Measurements from ENCODE around the gene KRTAP3-2. TPM values are rescaled to one million over a fixed set of nuclear protein-coding genes. Genes with fewer than 3 reads are reported as not detected.

The KRTAP3-2 gene
- total RNA-seq, 1 experiment from 2014 or later, result not detected

DNA sequence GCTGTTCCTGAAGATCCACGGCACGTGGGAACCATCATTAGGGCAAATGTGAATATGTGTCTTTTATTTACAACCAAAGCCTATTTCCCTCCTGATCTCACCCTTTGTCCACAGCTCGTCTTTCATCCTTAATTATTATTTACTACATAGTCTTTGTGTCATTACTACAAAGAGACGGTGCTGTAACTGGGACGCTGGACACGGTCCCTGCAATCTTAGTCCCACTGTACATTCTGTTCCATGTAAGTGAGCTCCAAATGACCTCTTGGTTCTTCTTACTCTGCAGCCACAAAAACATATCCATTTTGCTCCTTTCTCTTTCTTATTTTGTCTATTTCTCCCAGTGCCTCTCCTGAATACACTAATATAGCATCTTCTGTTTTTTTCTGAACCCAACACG, 49.5 kb downstream of the KRTAP3-2 start:
- Histone ChIP-seq H3K27ac (ENCODE audit: low read depth, low read length) (peak overlapping the region; percentile 99), H3K4me3 (replicated peaks in 1 of 2; ENCODE audit: low read depth in 1 of 2, low read length in 2 of 2) (no peak overlapping the region), H3K4me2 (ENCODE audit: low read length) (peak overlapping the region; percentile 55), H3K36me3 (ENCODE audit: control insufficient read depth in 1 of 2, insufficient read depth in 2 of 2, low read length in 2 of 2) (no peaks in the 10 kb centered on the region), H3K27me3 (ENCODE audit: insufficient read depth, low read length) (no peaks in the 10 kb centered on the region), H3K9me2 (ENCODE audit: insufficient read depth) (no peaks in the 10 kb centered on the region), H4K20me1 (ENCODE audit: insufficient read depth) (no peaks in the 10 kb centered on the region), H3K9me3 (ENCODE audit: control insufficient read depth in 1 of 2, insufficient read depth in 1 of 2, low read depth in 1 of 2, low read length in 2 of 2) (no peaks in the 10 kb centered on the region), H3K4me1 (ENCODE audit: control insufficient read depth in 1 of 2, insufficient read depth in 2 of 2, low read length in 2 of 2) (peaks cover 65 to 98% of the 10 kb centered on the region in 2 experiments), H3K9ac (ENCODE audit: low read length) (peak overlapping the region; percentile 63), H3K79me2 (ENCODE audit: insufficient read depth, low read length) (no peaks in the 10 kb centered on the region), H2AFZ (ENCODE audit: low read depth, low read length, poor library complexity, severe bottlenecking) (no peak overlapping the region)
- CTCF ChIA-PET, result no interaction called here
- ATAC-seq (no peak), DNase-seq (ENCODE audit: low read depth, low spot score) (no peak)
- intact Hi-C loops (cut with micrococcal nuclease), result no loop called here
- POLR2A ChIA-PET, result interaction anchor here (0.7 to 1.1 kb wide), 2 partner anchors 8 to 372 kb away, joined by 3 to 4 read pairs; no protein-coding TSS in a partner anchor
- RAD21 ChIA-PET (ENCODE audit: low non-redundant PET in 1 of 2, low total read pairs in 2 of 2, uncharacterized antibody in 2 of 2, unreplicated experiment in 2 of 2), result no interaction called here
- no TSS peak for BruUV-seq (replicated peaks)
- no peak for TF ChIP-seq EGR1 (IDR thresholded peaks at IDR 0.05; ENCODE audit: low read depth)
- TF ChIP-seq EZH2 (IDR thresholded peaks at IDR 0.05), result no peak
- 0 out of 2 replicates have a peak, but pooled peaks have one; percentile 8 for TF ChIP-seq FOSL1 (IDR thresholded peaks at IDR 0.05; ENCODE audit: low read depth)
- no peak for TF ChIP-seq POLR2A (IDR thresholded peaks at IDR 0.05; ENCODE audit: borderline replicate concordance, extremely low read depth, insufficient read depth, insufficient read length)
- TF ChIP-seq POLR2AphosphoS5 (IDR thresholded peaks at IDR 0.05; ENCODE audit: low read depth, low read length), result no peak; the same call in 1 of the 2 replicates
- TF ChIP-seq YY1 (IDR thresholded peaks at IDR 0.05; ENCODE audit: extremely low read depth, insufficient replicate concordance, low read depth, low read length), result no peak
- no peak for TF ChIP-seq ELF1 (IDR thresholded peaks at IDR 0.05; ENCODE audit: borderline replicate concordance, low read depth)
- TF ChIP-seq EZH2phosphoT487 (IDR thresholded peaks at IDR 0.05; ENCODE audit: borderline replicate concordance), result no peak
- no peak for TF ChIP-seq CEBPB (IDR thresholded peaks at IDR 0.05; ENCODE audit: low read depth)
- no peak for TF ChIP-seq CBX3 (IDR thresholded peaks at IDR 0.05; ENCODE audit: low read depth)
- peak; percentile 27 for TF ChIP-seq TCF7L2 (IDR thresholded peaks at IDR 0.05; ENCODE audit: borderline replicate concordance, extremely low read depth, insufficient read depth, insufficient read length)
- TF ChIP-seq, protein P1, sequence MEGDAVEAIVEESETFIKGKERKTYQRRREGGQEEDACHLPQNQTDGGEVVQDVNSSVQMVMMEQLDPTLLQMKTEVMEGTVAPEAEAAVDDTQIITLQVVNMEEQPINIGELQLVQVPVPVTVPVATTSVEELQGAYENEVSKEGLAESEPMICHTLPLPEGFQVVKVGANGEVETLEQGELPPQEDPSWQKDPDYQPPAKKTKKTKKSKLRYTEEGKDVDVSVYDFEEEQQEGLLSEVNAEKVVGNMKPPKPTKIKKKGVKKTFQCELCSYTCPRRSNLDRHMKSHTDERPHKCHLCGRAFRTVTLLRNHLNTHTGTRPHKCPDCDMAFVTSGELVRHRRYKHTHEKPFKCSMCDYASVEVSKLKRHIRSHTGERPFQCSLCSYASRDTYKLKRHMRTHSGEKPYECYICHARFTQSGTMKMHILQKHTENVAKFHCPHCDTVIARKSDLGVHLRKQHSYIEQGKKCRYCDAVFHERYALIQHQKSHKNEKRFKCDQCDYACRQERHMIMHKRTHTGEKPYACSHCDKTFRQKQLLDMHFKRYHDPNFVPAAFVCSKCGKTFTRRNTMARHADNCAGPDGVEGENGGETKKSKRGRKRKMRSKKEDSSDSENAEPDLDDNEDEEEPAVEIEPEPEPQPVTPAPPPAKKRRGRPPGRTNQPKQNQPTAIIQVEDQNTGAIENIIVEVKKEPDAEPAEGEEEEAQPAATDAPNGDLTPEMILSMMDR (IDR thresholded peaks at IDR 0.05 in 2 of 3, conservative IDR thresholded peaks at IDR 0.05 in 1 of 3; ENCODE audit: borderline replicate concordance in 1 of 3, insufficient read depth in 1 of 3, low read depth in 2 of 3, low read length in 2 of 3), result no peak
- TF ChIP-seq MAX (IDR thresholded peaks at IDR 0.05), result no peak
- TF ChIP-seq ZBTB33 (IDR thresholded peaks at IDR 0.05; ENCODE audit: extremely low read depth, insufficient replicate concordance, low read length), result no peak
- no peak for TF ChIP-seq SRF (IDR thresholded peaks at IDR 0.05; ENCODE audit: low read depth)
- 0 out of 2 replicates have a peak, but pooled peaks have one; percentile 12 for TF ChIP-seq JUND (IDR thresholded peaks at IDR 0.05)
- peak; percentile 33 for TF ChIP-seq SP1 (IDR thresholded peaks at IDR 0.05; ENCODE audit: low read depth)

Data from HCT116 (cell line).